ENCODE measurements around the gene GPANK1. TPM values are rescaled to one million over a fixed set of nuclear protein-coding genes. Genes with fewer than 3 reads are reported as not detected.
A peak's percentile ranks its signal among the peaks of the same experiment; 100 is the strongest.

The GPANK1 gene
- total and polyA plus RNA-seq, 2 of the 13 experiments (the other 11 are each of a cell fraction or from before 2014, with no cell fraction given): 15.4 to 22.8 TPM

GRCh38 chr6:31702819-31703716, 38.3 kb upstream of the GPANK1 start, which contains the start of gene ABHD16A (continued):
- TF ChIP-seq, protein P1, sequence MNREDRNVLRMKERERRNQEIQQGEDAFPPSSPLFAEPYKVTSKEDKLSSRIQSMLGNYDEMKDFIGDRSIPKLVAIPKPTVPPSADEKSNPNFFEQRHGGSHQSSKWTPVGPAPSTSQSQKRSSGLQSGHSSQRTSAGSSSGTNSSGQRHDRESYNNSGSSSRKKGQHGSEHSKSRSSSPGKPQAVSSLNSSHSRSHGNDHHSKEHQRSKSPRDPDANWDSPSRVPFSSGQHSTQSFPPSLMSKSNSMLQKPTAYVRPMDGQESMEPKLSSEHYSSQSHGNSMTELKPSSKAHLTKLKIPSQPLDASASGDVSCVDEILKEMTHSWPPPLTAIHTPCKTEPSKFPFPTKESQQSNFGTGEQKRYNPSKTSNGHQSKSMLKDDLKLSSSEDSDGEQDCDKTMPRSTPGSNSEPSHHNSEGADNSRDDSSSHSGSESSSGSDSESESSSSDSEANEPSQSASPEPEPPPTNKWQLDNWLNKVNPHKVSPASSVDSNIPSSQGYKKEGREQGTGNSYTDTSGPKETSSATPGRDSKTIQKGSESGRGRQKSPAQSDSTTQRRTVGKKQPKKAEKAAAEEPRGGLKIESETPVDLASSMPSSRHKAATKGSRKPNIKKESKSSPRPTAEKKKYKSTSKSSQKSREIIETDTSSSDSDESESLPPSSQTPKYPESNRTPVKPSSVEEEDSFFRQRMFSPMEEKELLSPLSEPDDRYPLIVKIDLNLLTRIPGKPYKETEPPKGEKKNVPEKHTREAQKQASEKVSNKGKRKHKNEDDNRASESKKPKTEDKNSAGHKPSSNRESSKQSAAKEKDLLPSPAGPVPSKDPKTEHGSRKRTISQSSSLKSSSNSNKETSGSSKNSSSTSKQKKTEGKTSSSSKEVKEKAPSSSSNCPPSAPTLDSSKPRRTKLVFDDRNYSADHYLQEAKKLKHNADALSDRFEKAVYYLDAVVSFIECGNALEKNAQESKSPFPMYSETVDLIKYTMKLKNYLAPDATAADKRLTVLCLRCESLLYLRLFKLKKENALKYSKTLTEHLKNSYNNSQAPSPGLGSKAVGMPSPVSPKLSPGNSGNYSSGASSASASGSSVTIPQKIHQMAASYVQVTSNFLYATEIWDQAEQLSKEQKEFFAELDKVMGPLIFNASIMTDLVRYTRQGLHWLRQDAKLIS (CRISPR knock-in tag; IDR thresholded peaks at IDR 0.05): no peak
- TF ChIP-seq HNRNPUL1 (IDR thresholded peaks at IDR 0.05; ENCODE audit: low read depth, low read length) (no peak), KDM1A (CRISPR knock-in tag; IDR thresholded peaks at IDR 0.05) (no peak), TRIM24 (CRISPR knock-in tag; IDR thresholded peaks at IDR 0.05) (no peak), ZNF501 (CRISPR knock-in tag; IDR thresholded peaks at IDR 0.05) (peak; percentile 90), ZNF570 (CRISPR knock-in tag; IDR thresholded peaks at IDR 0.05; ENCODE audit: borderline replicate concordance) (no peak), MBD4 (IDR thresholded peaks at IDR 0.05; ENCODE audit: borderline replicate concordance, low read length) (no peak), PAX8 (CRISPR knock-in tag; IDR thresholded peaks at IDR 0.05; ENCODE audit: borderline replicate concordance) (no peak), HMG20B (CRISPR knock-in tag; conservative IDR thresholded peaks at IDR 0.05) (no peak), DRAP1 (CRISPR knock-in tag; IDR thresholded peaks at IDR 0.05) (peak; percentile 92), TAF1 (CRISPR knock-in tag; IDR thresholded peaks at IDR 0.05) (peak; percentile 63), POLR2AphosphoS5 (IDR thresholded peaks at IDR 0.05; ENCODE audit: low read depth, low read length) (peak; percentile 92), NPAS2 (CRISPR knock-in tag; IDR thresholded peaks at IDR 0.05; ENCODE audit: borderline replicate concordance) (no peak), ZBTB38 (CRISPR knock-in tag; IDR thresholded peaks at IDR 0.05) (peak; percentile 20; the same call in 1 of the 2 replicates), GATAD2A (CRISPR knock-in tag; IDR thresholded peaks at IDR 0.05) (peak; percentile 85), ZFP41 (CRISPR knock-in tag; IDR thresholded peaks at IDR 0.05; ENCODE audit: borderline replicate concordance) (no peak), PAWR (CRISPR knock-in tag; IDR thresholded peaks at IDR 0.05; ENCODE audit: borderline replicate concordance) (no peak), ZNF282 (IDR thresholded peaks at IDR 0.05; ENCODE audit: partially characterized antibody) (no peak)
- TF ChIP-seq, protein P2, sequence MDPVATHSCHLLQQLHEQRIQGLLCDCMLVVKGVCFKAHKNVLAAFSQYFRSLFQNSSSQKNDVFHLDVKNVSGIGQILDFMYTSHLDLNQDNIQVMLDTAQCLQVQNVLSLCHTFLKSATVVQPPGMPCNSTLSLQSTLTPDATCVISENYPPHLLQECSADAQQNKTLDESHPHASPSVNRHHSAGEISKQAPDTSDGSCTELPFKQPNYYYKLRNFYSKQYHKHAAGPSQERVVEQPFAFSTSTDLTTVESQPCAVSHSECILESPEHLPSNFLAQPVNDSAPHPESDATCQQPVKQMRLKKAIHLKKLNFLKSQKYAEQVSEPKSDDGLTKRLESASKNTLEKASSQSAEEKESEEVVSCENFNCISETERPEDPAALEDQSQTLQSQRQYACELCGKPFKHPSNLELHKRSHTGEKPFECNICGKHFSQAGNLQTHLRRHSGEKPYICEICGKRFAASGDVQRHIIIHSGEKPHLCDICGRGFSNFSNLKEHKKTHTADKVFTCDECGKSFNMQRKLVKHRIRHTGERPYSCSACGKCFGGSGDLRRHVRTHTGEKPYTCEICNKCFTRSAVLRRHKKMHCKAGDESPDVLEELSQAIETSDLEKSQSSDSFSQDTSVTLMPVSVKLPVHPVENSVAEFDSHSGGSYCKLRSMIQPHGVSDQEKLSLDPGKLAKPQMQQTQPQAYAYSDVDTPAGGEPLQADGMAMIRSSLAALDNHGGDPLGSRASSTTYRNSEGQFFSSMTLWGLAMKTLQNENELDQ (CRISPR knock-in tag; IDR thresholded peaks at IDR 0.05; ENCODE audit: borderline replicate concordance): peak; percentile 14; the same call in 1 of the 2 replicates
- TF ChIP-seq, protein P3, sequence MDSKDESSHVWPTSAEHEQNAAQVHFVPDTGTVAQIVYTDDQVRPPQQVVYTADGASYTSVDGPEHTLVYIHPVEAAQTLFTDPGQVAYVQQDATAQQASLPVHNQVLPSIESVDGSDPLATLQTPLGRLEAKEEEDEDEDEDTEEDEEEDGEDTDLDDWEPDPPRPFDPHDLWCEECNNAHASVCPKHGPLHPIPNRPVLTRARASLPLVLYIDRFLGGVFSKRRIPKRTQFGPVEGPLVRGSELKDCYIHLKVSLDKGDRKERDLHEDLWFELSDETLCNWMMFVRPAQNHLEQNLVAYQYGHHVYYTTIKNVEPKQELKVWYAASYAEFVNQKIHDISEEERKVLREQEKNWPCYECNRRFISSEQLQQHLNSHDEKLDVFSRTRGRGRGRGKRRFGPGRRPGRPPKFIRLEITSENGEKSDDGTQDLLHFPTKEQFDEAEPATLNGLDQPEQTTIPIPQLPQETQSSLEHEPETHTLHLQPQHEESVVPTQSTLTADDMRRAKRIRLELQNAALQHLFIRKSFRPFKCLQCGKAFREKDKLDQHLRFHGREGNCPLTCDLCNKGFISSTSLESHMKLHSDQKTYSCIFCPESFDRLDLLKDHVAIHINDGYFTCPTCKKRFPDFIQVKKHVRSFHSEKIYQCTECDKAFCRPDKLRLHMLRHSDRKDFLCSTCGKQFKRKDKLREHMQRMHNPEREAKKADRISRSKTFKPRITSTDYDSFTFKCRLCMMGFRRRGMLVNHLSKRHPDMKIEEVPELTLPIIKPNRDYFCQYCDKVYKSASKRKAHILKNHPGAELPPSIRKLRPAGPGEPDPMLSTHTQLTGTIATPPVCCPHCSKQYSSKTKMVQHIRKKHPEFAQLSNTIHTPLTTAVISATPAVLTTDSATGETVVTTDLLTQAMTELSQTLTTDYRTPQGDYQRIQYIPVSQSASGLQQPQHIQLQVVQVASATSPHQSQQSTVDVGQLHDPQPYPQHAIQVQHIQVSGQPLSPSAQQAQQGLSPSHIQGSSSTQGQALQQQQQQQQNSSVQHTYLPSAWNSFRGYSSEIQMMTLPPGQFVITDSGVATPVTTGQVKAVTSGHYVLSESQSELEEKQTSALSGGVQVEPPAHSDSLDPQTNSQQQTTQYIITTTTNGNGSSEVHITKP (CRISPR knock-in tag; IDR thresholded peaks at IDR 0.05; ENCODE audit: low read depth): peak; percentile 99

All from HepG2 (cell line).